Activated T-cell treated with anti-CD3 and anti-CD28 coated beads, Interleukin-2, amount 50 U/mL, for 48 hours (primary cell): ENCODE results near the gene FAM53B.

Experiments used
- DNase-seq, 2 experiments: peaks; one replicate each; pipeline ENCODE4 v3.0.0-alpha.2; 2020

Gene FAM53B

DNA sequence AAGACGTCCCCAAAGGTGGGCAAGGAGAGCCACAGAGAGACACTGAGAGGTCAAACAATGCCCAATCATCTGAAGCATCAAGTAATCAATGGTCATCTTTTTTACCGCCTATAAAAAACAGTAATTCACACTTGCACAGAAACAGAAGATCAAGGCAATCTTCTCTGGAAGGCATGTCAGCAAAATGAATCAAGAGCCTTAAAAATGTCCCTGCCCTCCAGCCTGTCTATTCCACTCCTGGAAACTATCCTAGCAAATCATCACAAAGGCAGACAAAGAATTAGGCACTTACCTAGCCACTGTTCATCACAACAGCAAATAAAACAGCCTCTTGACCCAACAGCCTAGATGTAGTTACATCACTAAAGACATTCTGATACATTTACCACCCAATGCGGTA, 48.9 kb downstream of the FAM53B start:
- DNase-seq = no peak

DNA sequence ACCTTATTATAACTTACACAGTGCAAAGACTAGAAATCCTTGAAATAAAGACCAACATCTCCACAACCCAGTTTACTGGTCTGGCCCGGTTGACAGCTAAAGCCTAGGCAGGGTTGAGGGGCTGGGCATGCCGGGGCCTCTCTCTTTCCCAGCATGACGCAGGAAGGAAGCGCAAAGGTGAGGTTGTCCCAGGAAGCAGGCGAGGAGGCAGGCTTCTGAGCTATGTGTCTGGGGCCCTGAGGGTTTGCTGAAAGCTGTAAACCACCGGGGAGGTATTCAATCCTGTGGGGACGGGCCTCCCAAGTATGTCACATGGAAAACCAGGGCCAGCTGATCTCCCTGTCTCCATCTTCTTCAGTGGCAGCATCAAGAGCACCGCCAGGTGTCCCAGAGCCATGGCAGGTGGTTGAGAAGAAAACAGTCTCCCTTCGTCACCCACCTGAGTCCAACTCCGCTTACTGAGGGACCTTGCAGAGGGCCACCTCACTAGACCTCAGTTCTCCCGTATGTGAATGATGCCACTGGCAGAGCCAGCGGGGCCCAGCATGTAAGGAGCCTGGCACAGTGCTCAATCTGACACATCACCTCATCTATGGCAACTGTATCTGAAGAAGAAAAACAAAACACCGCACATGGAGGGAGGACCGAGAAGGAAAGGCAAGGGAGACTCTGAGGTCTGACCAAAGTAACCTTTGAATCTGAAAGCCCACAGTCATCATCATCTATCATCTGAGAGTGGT, 49.5 kb downstream of the FAM53B start:
- no peak for DNase-seq

DNA sequence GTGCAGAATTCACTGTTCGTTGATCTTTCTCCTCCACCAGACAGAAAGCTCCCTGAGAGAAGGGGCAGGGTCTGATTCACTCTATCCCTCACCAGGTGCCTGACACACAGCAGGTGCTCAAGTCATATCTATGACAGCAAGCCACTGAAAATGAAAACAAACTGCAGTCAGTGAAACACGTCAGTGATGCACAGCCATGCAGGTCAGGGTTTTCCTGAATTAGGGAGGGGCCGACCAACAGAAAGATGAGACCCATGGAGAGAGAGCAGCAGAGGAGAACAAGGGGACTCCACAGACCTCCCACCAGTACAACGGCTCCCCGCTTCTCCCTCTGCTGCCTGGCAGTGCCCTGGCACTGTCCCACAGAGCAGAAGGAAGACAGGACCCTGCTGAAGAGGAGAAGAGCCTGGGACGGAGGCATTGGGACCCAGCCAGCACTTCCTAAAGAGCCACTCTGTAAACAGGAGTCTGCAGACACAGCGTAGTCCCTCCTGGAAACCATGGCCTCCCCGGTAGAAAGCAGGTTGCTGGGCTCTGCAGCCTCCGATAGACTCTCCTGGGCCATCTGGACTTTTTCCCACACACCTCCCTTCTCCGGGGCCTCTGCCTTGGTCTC, 50.3 kb downstream of the FAM53B start:
- no peak for DNase-seq

DNA sequence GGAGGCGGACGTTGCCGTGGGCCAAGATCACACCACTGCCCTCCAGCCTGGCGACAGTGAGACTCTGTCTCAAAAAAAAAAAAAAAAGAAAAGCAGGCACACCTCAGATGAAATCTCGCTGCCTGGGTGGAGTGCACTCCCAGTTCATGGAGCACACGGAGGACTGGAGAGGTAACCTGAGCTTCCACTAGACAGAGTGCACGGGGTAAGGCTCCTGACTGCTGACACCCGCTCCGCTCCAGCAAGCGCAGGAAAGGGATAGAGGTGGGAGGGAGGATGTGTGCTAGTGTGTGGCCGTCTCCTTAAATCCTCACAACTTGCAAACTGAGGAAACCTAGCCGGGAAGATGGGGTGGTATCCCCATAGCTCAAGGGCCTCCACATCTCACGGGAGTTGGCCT, 50.8 kb downstream of the FAM53B start:
- no peak for DNase-seq

DNA sequence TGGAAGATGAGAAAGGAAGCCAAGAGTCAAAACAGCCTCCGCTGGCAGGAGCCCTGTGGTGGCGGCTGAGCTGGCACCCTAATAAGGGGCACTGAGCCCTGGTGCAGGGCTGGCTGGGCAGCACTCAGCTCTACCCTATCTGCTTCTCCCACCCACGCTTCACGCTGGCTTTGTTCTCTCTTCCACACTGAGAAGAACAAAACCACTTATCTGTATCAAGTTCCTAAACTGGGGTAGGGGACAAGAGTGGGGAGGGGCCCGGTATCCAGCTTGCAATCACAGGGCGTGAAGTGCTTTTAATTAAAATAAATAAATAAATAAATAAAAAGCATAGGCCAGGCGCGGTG, 52.1 kb downstream of the FAM53B start:
- no peak for DNase-seq

DNA sequence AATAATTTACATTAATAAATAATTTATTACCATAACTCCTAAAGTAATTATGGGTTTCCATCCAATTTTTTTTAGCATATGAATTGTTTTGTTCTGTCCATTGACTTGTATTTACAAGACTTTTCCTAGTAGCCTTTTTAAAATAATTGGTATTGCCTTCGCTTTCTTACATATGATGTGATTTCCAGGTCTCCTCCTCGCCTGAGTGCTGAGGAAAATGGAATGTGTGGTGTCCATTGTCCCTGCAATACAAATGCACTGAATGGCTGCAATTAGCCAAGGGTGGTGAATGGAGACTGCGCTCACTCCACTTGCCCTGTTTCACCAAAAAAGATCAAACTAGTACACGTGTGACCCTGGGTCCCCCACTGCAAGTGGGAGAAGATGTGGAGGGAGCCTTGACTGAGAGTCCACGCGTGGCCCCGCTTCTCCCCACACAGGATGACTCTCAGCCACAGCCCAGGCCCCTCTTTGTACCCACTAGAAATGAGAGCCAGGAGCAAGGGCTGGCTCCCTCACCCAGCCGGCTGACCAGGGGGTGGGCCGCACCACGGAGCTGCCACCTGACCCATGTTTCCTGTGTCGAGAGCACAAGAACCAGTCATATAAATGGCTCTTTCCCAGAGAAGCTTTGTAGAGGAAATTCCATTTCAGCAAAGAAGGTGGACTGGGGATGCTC, 52.6 kb downstream of the FAM53B start:
- no peak for DNase-seq

DNA sequence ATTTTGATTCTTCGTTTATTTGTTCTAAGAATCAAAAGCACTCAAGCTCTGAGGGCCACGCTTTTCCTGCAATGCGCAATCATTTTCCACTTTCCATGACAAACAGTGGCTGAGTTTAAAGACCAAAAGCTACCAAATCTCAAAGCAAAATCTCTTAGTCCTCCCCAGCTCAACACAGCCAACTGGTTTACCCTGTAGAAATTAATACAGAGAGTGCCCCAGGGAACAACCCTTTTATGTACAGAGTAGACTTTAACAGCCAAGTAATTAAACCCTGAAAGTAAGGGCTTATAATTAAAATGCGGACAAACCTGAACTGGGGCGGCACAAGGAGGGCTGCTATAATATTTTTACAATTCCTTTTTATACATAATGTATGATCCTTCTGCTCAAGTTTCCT, 53.2 kb downstream of the FAM53B start:
- no peak for DNase-seq

DNA sequence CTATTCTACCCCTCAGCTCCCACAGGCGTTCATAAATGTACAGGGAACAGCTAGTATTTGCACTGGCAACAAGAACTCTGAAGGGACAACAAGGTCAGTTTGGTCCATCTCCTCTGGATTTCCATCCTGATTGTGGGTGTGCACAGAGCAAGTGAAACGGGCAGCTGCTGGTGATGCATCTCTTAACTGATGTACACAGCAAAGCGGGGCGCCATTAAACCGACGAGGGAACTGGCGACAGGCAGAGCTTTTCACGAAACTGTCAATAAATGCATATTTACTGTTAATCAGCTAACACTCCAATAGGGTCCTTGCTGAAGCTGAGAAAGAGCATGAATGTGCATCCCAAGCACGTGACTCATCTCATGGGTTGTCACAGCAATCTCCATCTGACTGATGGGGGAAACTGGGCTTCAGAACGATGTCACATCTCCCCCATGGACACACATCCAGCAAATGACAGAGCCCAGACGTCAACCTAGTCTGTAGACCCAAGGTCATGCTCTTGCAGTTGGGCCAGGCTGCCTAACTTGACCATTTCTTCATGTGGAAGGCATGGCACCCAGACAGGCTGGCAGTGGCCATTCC, 54.2 kb downstream of the FAM53B start:
- DNase-seq = peak; percentile 57 to 63

DNA sequence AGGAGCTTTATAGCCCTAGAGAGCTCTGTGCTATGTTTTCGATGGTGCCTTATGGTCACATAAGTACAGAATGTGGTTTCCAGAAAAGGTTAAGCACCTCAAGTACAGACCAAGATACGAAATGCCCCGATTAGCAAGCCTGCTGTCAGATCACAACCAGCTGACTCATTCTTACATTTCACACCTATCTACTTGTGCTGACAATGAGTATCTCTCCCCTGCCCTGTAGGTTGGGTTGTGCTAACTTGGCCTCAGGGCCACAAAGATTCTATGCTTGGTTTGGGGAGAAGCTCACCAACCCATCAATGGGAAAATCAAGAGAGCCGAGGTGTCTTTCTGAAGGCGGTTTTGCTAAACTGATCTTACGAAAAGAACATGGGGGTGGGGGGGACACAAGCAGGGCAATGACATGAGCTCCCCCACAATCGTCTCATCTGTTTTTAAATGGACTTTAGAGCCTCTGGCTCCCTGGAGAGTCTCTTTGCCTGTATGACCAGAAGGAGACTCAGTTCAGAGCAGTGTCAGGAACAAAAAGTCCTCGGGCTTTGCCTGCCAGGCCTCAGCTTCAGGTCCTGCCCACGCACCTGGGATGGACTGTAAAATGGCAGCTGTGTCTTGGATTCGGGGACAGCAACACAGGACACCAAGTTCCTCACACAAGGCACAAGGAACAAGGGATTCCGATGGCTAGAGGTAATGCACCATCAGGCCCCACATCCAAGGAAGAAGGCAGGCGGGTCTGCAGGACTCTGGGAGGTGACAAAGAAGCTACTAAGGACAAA, 55.1 kb downstream of the FAM53B start:
- peak; percentile 69 to 73 for DNase-seq

DNA sequence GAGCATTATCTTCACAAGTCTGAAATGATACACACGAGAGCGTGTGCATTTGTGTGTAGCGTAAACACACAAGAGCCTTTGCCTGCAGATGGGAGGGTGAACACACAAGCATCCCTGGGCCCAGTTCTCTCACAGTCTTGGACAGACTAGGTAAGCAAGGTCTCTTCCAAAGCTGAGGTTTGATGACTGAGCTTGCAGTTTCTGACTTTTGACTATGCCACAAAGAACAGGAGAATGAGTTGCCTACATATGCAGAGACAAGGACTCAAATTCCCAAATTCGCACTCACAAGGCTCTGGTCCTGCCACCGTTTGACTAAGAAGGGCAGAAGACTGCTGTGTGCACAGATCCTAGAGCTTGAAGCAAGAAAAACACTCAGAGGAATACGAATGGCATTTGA, 55.8 kb downstream of the FAM53B start:
- DNase-seq = no peak

DNA sequence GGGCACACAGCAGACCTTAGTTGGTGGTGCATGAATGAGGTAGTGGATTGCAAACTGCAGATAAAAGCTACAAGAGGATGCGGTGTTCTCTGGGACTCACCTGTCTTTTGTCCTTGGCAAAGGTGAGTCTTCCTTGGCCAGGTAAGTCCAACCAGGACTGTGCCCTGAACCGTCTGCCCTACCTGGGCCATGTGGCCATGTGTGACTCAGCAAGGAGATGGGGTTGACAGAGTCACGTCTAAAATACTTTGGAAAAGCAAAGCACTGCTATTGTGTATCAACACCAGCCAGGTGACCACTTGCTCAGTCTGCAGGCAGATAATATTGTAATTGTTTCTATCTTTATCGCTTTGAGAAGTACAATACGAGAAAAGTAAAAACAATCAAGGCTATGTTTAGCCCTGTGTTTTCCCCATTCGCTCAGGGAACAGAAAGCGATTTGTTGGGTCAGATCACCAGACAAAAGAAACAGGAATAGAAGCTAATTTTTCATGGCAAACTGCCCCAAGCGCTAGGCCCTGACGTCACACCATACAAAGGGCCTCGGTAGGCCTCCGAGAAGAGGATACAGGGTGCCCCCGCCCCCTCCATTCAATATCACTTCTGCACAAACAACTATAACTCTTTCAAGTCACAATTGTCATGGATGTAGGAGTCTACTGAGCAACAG, 57.3 kb downstream of the FAM53B start:
- no peak for DNase-seq

DNA sequence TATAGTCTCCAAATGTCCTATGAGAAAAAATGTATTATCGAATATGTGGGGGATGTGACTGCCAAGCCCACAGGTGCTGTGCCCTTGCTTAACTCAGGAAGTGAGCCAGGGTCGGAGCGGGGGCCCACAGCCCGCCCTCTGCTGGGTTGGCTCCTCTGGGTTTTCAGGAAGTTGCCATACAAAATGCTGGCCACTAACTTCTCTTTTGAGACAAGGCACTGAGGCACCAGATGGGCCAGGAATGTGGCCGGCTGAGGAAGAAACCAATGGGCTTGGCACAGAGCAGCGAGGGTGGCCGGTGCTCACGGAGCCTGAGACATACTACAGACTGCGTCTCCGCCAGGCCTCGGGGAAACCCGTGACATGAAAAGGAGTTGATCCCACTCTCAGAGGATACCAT, 58.9 kb downstream of the FAM53B start:
- DNase-seq = no peak

DNA sequence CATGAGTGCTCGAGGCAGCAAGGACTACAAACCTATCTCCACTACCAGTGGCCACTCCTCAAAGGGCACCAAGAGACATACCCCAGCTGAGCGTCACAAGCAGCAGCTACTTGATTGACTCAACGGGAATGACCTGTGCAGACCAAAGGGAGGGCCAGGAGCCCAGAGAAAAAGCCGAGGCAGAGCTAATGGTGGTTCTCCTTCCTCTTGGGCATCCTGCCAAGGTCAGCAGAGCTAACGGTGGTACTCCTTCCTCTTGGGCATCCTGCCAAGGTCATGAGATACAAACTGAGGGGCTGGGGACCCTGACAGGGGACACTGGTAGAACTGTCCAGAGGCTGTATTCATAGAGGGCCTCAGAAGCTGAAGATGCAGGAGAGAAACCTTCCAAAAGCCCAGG, 60.4 kb downstream of the FAM53B start:
- no peak for DNase-seq

DNA sequence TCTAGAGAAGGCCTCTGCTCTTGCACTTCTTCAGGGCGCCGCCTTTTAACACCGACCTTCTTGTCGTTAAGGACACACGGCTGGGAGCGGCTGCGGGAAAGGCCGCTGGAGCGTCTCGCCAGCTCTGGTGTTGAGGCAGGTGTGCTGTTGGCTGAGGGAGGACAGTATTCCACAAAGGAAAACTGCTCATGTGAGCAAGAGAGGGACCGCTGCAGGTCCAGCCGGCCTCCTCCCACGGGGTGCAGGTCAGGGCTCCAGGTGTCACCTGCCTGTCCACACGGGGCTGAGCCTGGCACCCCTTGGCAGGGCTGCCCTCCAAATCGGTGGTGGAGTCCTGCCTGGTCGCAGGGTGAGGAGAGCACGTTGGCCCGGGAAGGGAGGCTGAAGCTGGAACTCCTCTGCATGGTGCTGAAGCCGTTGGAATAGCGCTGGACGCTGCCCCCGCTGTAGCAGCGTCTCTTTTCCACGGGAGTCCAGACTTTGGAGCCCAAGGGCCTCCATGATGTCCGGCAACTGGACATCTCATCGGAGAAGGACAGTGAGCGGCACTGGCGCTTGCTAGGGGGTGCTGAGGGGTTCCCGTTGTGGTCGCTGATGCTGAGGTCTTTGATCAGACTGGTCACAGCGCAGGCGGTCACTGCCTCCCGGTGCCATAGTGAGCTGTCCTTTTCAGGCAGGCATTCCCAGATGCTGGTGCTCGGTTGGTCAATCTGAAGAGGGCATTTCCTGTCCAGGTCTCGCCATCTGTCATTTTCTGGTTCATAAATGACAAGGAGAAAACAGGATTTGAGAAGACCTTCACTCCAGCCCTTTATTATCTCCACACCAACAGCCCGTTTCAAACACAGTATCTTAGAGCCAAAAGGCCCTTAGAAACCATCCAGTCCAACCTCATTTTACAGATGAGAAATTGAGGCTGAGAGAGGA, 62.3 kb downstream of the FAM53B start:
- no peak for DNase-seq

DNA sequence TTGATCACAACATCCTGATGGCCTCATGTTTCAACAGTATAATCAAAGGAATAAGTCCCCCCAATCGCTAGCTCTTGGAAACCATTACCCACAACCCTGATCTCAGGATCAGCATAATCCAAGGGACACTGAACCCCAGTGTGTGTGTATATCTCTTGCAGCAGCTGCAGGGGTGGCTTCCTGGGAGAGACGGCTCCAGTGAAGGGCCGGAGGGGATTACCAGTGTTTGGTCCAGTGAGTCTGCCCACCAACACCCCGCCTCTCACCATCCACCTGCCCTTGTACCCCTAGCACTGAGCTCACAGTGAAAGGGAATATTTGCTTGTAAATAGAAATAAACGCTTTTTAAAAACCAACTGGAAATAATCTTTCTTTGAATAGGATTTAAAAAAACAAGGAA, 63.1 kb downstream of the FAM53B start:
- no peak for DNase-seq

DNA sequence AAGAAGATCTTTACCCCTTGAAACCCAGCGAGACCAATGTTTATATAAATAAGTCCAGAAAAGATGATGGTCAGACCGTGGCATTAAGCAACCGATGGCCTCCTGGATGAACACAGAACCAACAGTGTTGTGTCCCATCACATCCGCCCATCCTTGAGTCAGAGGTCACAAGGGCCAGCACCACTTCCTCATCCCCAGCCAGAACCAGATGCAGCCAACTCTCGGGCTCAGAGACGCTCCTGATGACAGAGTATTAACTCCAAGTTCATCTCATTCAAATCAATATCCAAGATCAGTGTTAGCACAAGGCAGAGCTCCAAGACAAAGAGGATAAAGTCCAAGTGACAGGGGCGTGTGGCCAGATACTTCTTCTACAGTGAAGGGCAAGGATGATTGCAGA, 63.5 kb downstream of the FAM53B start:
- DNase-seq = no peak

DNA sequence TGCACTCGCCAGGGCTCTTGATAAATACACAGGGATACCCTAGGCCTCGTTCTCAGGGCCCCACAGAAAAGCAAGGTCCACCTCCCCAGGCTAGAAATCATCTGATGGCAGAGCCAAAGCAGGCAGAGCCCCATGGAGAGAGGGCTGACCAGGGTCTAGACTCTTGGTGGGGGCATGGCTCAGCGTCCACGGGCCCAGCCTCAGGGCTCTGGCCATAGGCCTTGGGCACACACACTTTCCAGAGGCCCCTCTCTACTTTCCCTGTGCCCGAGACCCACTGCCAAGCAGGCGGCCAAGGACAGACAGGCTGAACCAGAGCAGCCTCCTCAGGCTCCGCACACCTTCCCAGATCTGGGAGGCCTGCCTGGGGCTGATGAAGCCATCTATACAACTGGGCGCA, 64.8 kb downstream of the FAM53B start:
- DNase-seq = no peak

DNA sequence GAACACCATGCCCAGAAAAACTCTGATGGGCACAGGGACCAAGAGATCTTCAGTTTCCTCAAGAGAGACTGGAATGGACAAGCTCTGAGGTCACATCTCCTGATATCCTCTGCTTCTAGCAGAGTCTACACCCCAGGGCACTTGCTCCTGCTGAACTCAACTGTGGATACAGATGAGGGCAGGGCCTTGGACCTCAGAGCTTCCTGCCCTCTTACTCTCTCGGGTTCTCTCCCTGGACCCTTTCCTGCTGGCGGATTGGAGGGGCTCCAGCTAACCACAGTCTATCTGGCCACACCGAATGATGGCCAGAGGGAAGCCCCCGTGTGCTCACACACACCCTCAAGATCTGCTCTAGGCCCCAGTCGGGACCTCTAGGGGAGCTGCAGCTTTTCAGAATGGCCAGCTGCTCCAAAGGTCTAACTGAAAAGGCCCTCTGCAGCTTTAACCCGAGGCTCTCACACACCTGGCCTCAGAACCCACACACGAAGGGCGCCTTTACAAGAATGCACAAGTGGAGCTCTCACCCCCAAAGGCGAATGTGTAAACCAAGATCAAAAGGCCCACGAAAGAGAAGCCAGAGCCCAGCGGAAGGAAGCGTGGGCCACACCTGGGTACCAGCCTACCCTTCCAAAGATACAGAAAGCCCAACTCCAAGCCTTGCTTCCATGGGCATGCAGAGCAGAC, 65.5 kb downstream of the FAM53B start:
- no peak for DNase-seq

DNA sequence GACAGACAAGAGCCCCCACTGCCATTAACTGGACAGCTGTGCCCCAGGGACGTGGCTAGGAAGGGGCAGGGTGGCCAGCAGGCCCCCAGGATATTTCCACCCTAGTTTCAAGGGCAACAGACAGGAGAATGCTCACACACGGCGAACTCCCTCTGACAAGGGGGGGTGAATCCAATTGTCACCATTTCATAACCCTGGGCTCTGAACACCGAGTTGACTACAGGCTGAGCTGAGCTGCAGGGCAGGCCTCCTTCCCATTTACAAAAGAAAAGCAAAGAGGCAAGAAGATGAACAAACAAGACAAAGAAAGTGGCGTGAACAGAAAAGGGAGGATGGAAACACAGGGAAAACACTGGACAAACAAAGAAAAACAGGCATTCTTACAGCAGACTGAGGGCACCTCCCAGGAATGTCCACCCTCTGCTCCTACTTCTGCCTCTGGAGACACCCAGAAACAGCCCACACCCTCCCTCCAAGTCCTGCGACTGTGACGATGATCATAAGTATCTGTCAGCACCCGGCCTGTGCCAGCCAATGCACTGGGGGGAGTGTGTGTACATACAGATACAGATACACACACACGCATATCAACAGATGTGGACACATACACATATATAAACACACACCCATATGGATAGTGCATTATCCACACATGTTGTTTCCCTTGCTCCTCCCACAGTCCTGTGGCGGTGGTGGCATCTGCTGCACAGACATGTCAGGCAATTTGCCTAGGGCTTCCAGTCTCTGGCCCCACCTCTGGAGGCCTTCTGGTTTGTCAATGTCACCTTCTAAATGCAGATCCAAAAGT, 66.2 kb downstream of the FAM53B start:
- DNase-seq = no peak

DNA sequence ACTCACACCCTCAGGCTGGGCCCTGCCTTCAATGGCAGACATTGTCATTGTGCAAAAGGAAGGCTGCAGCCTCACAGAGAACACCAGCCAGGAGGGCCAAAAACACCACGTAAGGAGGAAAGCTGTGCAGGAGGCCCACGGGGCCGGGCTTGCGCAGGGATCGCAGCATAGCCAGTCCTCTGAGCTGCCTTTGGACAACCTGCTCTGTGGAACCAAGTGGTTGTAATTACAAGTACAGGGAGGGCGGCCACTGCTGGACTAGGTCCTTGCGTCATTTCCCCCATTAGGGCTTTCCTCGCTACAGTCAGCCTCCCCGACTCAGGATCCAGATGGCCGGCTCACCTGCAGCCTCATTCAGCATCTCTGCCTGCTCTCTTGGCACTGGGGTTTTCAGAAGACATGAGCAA, 66.9 kb downstream of the FAM53B start:
- DNase-seq = no peak
